D721Med (cell line): Measurements from ENCODE around the gene HOXD9.

Experiments
- DNase-seq: peaks from one replicate; pipeline ENCODE4 v3.0.0; 2011; ENCODE audit warnings: low spot score; ENCODE audit not compliant: insufficient read length
- FAIRE-seq: peaks from 2 replicates; lab custom pipeline; 2011; peaks lifted over from hg19 to GRCh38; lab: Jason Lieb, UNC
- CTCF ChIP-seq: IDR thresholded peaks from 2 replicates; pipeline ENCODE4 v1.5.1; 2012; ENCODE audit warnings: mild to moderate bottlenecking, control low read depth; ENCODE audit not compliant: insufficient read depth; ENCODE audit errors: missing control alignments

HOXD9 gene

GRCh38 chr2:176146645-176147044, 24.1 kb downstream of the HOXD9 start:
- no peak for TF ChIP-seq CTCF
- no peak for DNase-seq
- FAIRE-seq: no peak

GRCh38 chr2:176147210-176147799, 24.8 kb downstream of the HOXD9 start:
- FAIRE-seq: no peak
- TF ChIP-seq CTCF: no peak
- DNase-seq: no peak

GRCh38 chr2:176147800-176148496, 25.4 kb downstream of the HOXD9 start:
- TF ChIP-seq CTCF: no peak
- FAIRE-seq: no peak
- DNase-seq: no peak

- TF ChIP-seq CTCF: no peak
- FAIRE-seq (no peak), DNase-seq (no peak)
Measured at GRCh38 chr2:176148751-176149421, 26.4 kb downstream of the HOXD9 start.

GRCh38 chr2:176149481-176149938, 27.0 kb downstream of the HOXD9 start:
- no peak for FAIRE-seq
- no peak for TF ChIP-seq CTCF
- DNase-seq: no peak

- no peak for FAIRE-seq
- no peak for TF ChIP-seq CTCF
- no peak for DNase-seq
Measured at GRCh38 chr2:176149939-176150583, 27.5 kb downstream of the HOXD9 start.
